ENCODE data around the gene PRR18.

DNA sequence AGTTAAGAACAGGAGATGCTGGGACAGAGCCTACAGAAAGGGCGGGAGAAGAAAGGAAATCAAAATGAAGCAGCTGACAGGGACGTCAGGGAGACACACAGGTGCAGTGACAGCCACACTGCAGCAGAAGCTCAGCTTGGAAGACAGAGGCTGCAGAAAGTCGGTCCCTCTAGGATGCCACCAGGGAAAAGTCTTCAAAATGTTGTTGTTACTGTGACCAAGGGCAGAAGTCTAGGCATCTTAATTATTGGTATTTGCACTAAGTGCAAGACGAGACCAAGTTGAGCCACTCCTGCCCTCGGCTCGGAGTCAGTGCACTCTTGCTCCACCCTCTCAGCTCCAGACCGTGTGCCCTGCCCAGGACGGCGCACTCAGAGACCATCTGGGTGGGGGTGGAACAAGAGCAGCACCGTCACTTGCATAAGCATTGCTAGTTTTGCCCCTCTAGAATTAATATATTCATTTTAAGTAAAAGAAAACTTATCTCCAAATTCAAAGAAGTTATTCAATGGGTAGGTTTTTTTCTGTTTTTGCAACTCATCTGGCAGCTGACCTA, 2.6 kb downstream of the PRR18 start:
- no peak for TF ChIP-seq ELF4 (IDR thresholded peaks at IDR 0.05)
- TF ChIP-seq NFRKB (IDR thresholded peaks at IDR 0.05), result no peak
- no peak for TF ChIP-seq SUZ12 (IDR thresholded peaks at IDR 0.05)
- no peak for TF ChIP-seq FOXK2 (IDR thresholded peaks at IDR 0.05)
- TF ChIP-seq TARDBP (IDR thresholded peaks at IDR 0.05), result no peak
